Right lobe of liver (tissue), 4 donors: Measurements from ENCODE around the gene P4HA1.

Experiments
- POLR2A ChIP-seq: fragments of 450-650 bp; IDR thresholded peaks from one replicate; pipeline ENCODE4 v1.6.1; 2017; ENCODE audit warnings: antibody characterized with exemption, mild to moderate bottlenecking
- TF ChIP-seq, protein P1 (sequence below), 4 donors: fragments of 200-600 bp in 3 of 4; fragments of 450-650 bp in 1 of 4; IDR thresholded peaks; one replicate each; pipeline versions ENCODE4 v1.5.1 to v1.8.0; 2016 to 2022; ENCODE audit warnings: antibody characterized with exemption in 4 of 4, mild to moderate bottlenecking in 2 of 4
- donor health status: DM: no; HTN: no; CAD: no.
- donor health status: DM: no; HTN: no; CAD: no.
- donor health status: DM: no; HTN: yes; CAD: no.

- TF ChIP-seq, protein P1, sequence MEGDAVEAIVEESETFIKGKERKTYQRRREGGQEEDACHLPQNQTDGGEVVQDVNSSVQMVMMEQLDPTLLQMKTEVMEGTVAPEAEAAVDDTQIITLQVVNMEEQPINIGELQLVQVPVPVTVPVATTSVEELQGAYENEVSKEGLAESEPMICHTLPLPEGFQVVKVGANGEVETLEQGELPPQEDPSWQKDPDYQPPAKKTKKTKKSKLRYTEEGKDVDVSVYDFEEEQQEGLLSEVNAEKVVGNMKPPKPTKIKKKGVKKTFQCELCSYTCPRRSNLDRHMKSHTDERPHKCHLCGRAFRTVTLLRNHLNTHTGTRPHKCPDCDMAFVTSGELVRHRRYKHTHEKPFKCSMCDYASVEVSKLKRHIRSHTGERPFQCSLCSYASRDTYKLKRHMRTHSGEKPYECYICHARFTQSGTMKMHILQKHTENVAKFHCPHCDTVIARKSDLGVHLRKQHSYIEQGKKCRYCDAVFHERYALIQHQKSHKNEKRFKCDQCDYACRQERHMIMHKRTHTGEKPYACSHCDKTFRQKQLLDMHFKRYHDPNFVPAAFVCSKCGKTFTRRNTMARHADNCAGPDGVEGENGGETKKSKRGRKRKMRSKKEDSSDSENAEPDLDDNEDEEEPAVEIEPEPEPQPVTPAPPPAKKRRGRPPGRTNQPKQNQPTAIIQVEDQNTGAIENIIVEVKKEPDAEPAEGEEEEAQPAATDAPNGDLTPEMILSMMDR (IDR thresholded peaks at IDR 0.05), result no peak
- no peak for TF ChIP-seq POLR2A
Observed at GRCh38 chr10:73061743-73062142, 34.9 kb downstream of the P4HA1 start.
